ENCODE results near the gene STIL. TPM values are rescaled to one million over a fixed set of nuclear protein-coding genes. Genes with fewer than 3 reads are reported as not detected.
"Not testable (repeated sequence)": the region's sequence is repeated elsewhere in the genome, so short reads cannot be mapped to it uniquely, and the experiment has no call there.

The STIL gene
- total and polyA plus RNA-seq, 12 donors = 0.22 to 2.1 (median 0.62) TPM

GRCh38 chr1:47348246-47348645 lies 34.3 kb upstream of the STIL start:
- Histone ChIP-seq H3K27me3 (no peaks in the 10 kb centered on the region), H3K27ac (no peak overlapping the region), H3K9me3 (no peaks in the 10 kb centered on the region), H3K36me3 (peaks cover 0 to 30% (median 0%) of the 10 kb centered on the region in 9 donors), H3K4me1 (no peaks in the 10 kb centered on the region), H3K4me3 (no peak overlapping the region)
- intact Hi-C loops (cut with DNase I) = no loop called here
- DNase-seq = no peak
- 96 to 97% methylated on average over 1 of the region's 1 CpG for WGBS, 2 donors
- ATAC-seq = no peak
- TF ChIP-seq CTCF (IDR thresholded peaks at IDR 0.05) = no peak

GRCh38 chr1:47347735-47348134 lies 33.8 kb upstream of the STIL start:
- WGBS, 2 donors = 95 to 97% methylated on average over 9 of the region's 9 CpGs
- DNase-seq (no peak), ATAC-seq (no peak)
- H3K4me1 ChIP-seq = no peaks in the 10 kb centered on the region
- no peak for TF ChIP-seq CTCF (IDR thresholded peaks at IDR 0.05)
- peaks cover 0 to 33% (median 0%) of the 10 kb centered on the region in 9 donors for H3K36me3 ChIP-seq
- H3K4me3 ChIP-seq = no peak overlapping the region
- intact Hi-C loops (cut with DNase I) = no loop called here
- H3K9me3 ChIP-seq = no peaks in the 10 kb centered on the region
- no peaks in the 10 kb centered on the region for H3K27me3 ChIP-seq
- no peak overlapping the region for H3K27ac ChIP-seq

- H3K4me3 ChIP-seq; H3K27me3 ChIP-seq; DNase-seq; H3K27ac ChIP-seq; H3K9me3 ChIP-seq; intact Hi-C loops (cut with DNase I); ATAC-seq; H3K4me1 ChIP-seq: not testable (repeated sequence)
- 96 to 99% methylated on average over 5 of the region's 5 CpGs for WGBS, 2 donors
- H3K36me3 ChIP-seq = peaks cover 0 to 33% (median 0%) of the 10 kb centered on the region in 9 donors
Measured at GRCh38 chr1:47346979-47347378, 33.0 kb upstream of the STIL start.

GRCh38 chr1:47340227-47340626 lies 26.3 kb upstream of the STIL start:
- Histone ChIP-seq H3K9me3 (no peaks in the 10 kb centered on the region), H3K27ac (no peak overlapping the region), H3K4me1 (peaks cover 0 to 38% (median 19%) of the 10 kb centered on the region in 9 donors), H3K4me3 (no peak overlapping the region), H3K27me3 (no peaks in the 10 kb centered on the region), H3K36me3 (peaks cover 0 to 15% (median 0%) of the 10 kb centered on the region in 9 donors)
- TF ChIP-seq CTCF (IDR thresholded peaks at IDR 0.05) = no peak
- WGBS, 2 donors = 66 to 85% methylated on average over 4 of the region's 4 CpGs
- intact Hi-C loops (cut with DNase I) = no loop called here
- ATAC-seq = no peak
- DNase-seq = no peak

- no peak for ATAC-seq
- TF ChIP-seq CTCF (IDR thresholded peaks at IDR 0.05) = no peak
- intact Hi-C loops (cut with DNase I) = loop anchor here in 2 of 10 donors (10.0 kb wide), 1 partner anchor 144 kb away; the partner anchor contains the start of gene PDZK1IP1 (in 2 of the 2)
- peak overlapping the region in 3 of 10 donors; percentile 24 to 27 (median 24) for H3K27ac ChIP-seq
- peaks cover 0 to 46% (median 26%) of the 10 kb centered on the region in 9 donors for H3K4me1 ChIP-seq
- no peak overlapping the region for H3K4me3 ChIP-seq
- DNase-seq = no peak
- H3K36me3 ChIP-seq = peaks cover 0 to 10% (median 0%) of the 10 kb centered on the region in 9 donors
- no peaks in the 10 kb centered on the region for H3K9me3 ChIP-seq
- no peaks in the 10 kb centered on the region for H3K27me3 ChIP-seq
Measured at GRCh38 chr1:47338249-47339077, 24.5 kb upstream of the STIL start.
